ENCODE data around the gene PLEKHM2.

The PLEKHM2 gene

GRCh38 chr1:15684042-15684461, at the start of gene PLEKHM2:
TSS of gene PLEKHM2 (plus strand) at chr1:15684320. CDS start at chr1:15684559, 239 bp downstream.
- no peak for DNase-seq (ENCODE audit: extremely low read depth, low read depth)
- no peak for TF ChIP-seq CTCF (IDR thresholded peaks at IDR 0.05; ENCODE audit: low read depth, low read length)

- DNase-seq (ENCODE audit: extremely low read depth, low read depth) = no peak
- no peak for TF ChIP-seq CTCF (IDR thresholded peaks at IDR 0.05; ENCODE audit: low read depth, low read length)
These were observed 47.7 kb upstream of the PLEKHM2 start for GRCh38 chr1:15636436-15636835.

GRCh38 chr1:15637826-15638225, 46.3 kb upstream of the PLEKHM2 start:
- TF ChIP-seq CTCF (IDR thresholded peaks at IDR 0.05; ENCODE audit: low read depth, low read length) = no peak
- DNase-seq (ENCODE audit: extremely low read depth, low read depth) = no peak

- TF ChIP-seq CTCF (IDR thresholded peaks at IDR 0.05; ENCODE audit: low read depth, low read length) = no peak
- DNase-seq (ENCODE audit: extremely low read depth, low read depth) = no peak
These were observed 44.9 kb upstream of the PLEKHM2 start for GRCh38 chr1:15639262-15639661.

GRCh38 chr1:15639931-15640330, 44.2 kb upstream of the PLEKHM2 start:
- DNase-seq (ENCODE audit: extremely low read depth, low read depth) = no peak
- TF ChIP-seq CTCF (IDR thresholded peaks at IDR 0.05; ENCODE audit: low read depth, low read length) = no peak

GRCh38 chr1:15640667-15641066, 43.5 kb upstream of the PLEKHM2 start:
- TF ChIP-seq CTCF (IDR thresholded peaks at IDR 0.05; ENCODE audit: low read depth, low read length) = no peak
- DNase-seq (ENCODE audit: extremely low read depth, low read depth) = no peak

- no peak for DNase-seq (ENCODE audit: extremely low read depth, low read depth)
- no peak for TF ChIP-seq CTCF (IDR thresholded peaks at IDR 0.05; ENCODE audit: low read depth, low read length)
These were observed 34.2 kb upstream of the PLEKHM2 start for GRCh38 chr1:15649937-15650336.

Measured in AG09319 (cell line).